Gastrocnemius medialis (tissue), 4 donors: ENCODE results near the gene NLGN1.

Experiments used
- POLR2A ChIP-seq, 2 donors: fragments of 450-650 bp; IDR thresholded peaks; one replicate each; pipeline ENCODE4 v1.6.1; 2017; ENCODE audit warnings: antibody characterized with exemption in 2 of 2, mild to moderate bottlenecking in 2 of 2, moderate library complexity in 2 of 2
- TF ChIP-seq, protein P1 (sequence below), 5 experiments: fragments of 450-650 bp in 3 of 5; fragments of 200-600 bp in 2 of 5; sonication (generic) in 2 of 5; IDR thresholded peaks in 4 of 5; conservative IDR thresholded peaks in 1 of 5; 1 replicate in 4 of 5; 2 replicates in 1 of 5; pipeline ENCODE4 v1.5.1; 2016 to 2019; ENCODE audit warnings: antibody characterized with exemption in 5 of 5, mild to moderate bottlenecking in 3 of 5, moderate library complexity in 3 of 5

DNA sequence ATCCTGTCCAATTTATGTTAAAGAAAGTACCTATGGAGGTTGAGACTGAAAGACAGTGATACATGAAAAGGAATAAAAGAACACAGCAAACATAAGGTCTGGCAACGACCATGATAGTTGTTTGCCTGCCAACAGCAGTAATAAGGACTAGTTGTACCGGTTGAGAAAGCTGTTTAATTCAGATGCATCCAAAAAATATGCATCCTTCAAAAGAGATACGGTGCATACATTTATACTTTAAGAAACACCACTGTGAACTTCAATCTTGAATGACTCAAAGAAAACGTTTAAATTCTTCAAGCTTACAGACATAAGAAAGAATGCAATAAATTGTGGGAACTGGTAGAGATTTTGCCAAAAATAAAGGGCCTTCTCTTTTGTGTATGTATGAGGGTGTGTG lies 492.1 kb downstream of the NLGN1 start:
- TF ChIP-seq, protein P1, sequence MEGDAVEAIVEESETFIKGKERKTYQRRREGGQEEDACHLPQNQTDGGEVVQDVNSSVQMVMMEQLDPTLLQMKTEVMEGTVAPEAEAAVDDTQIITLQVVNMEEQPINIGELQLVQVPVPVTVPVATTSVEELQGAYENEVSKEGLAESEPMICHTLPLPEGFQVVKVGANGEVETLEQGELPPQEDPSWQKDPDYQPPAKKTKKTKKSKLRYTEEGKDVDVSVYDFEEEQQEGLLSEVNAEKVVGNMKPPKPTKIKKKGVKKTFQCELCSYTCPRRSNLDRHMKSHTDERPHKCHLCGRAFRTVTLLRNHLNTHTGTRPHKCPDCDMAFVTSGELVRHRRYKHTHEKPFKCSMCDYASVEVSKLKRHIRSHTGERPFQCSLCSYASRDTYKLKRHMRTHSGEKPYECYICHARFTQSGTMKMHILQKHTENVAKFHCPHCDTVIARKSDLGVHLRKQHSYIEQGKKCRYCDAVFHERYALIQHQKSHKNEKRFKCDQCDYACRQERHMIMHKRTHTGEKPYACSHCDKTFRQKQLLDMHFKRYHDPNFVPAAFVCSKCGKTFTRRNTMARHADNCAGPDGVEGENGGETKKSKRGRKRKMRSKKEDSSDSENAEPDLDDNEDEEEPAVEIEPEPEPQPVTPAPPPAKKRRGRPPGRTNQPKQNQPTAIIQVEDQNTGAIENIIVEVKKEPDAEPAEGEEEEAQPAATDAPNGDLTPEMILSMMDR (IDR thresholded peaks at IDR 0.05 in 4 of 5, conservative IDR thresholded peaks at IDR 0.05 in 1 of 5): no peak
- no peak for TF ChIP-seq POLR2A (IDR thresholded peaks at IDR 0.05)
